A673 (cell line): ENCODE results near the gene TMEM259.

Experiments
- EZH2 ChIP-seq: fragments of 200-600 bp; sonication (generic); IDR thresholded peaks from 2 replicates; pipeline ENCODE4 v1.6.1; 2017; ENCODE audit warnings: borderline replicate concordance, low read depth, mild to moderate bottlenecking, mixed read lengths, antibody characterized with exemption, low read length; ENCODE audit not compliant: poor library complexity, severe bottlenecking
- TF ChIP-seq, protein P1 (sequence below): fragments of 300-800, 200-600 bp; sonication (generic); conservative IDR thresholded peaks from 2 replicates; pipeline ENCODE4 v1.5.1; 2017; ENCODE audit warnings: low read depth, mild to moderate bottlenecking, antibody characterized with exemption, low read length, moderate library complexity, mixed read lengths

DNA sequence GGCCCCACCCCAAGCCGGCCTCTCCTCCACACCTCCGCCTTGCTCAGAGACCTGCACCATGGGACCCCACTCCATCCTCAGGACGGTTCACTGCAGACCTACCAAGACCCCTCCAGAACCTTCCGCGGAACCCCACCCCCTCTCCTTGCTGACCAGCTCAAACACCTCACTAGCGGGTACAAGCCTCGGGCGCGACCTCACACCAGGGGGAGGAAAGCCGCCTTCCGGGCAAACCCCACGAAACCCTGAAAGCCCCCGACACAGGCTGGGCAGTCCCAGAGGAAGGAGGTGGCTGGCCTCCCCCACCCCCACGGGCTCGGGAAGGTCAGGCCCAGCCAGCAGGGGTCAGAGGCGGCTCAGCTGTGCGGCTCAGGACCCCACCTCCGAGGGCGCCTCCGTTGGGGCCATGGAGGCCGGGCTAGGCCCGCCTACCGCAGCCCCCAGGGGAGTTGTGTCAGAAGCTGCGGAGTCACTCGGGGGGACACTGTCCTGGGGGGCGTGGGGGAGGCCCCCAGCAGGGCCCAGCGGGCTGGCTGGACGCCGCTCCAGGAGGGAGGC lies 10.9 kb downstream of the TMEM259 start:
- TF ChIP-seq, protein P1, sequence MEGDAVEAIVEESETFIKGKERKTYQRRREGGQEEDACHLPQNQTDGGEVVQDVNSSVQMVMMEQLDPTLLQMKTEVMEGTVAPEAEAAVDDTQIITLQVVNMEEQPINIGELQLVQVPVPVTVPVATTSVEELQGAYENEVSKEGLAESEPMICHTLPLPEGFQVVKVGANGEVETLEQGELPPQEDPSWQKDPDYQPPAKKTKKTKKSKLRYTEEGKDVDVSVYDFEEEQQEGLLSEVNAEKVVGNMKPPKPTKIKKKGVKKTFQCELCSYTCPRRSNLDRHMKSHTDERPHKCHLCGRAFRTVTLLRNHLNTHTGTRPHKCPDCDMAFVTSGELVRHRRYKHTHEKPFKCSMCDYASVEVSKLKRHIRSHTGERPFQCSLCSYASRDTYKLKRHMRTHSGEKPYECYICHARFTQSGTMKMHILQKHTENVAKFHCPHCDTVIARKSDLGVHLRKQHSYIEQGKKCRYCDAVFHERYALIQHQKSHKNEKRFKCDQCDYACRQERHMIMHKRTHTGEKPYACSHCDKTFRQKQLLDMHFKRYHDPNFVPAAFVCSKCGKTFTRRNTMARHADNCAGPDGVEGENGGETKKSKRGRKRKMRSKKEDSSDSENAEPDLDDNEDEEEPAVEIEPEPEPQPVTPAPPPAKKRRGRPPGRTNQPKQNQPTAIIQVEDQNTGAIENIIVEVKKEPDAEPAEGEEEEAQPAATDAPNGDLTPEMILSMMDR = no peak
- no peak for TF ChIP-seq EZH2
